ENCODE data around the gene ACBD4. TPM values are rescaled to one million over a fixed set of nuclear protein-coding genes. Genes with fewer than 3 reads are reported as not detected.

ACBD4 gene
- total RNA-seq, 2 experiments from 2014 or later: 12.4 to 12.6 TPM

- Mint-ChIP-seq H3K27ac (no peak overlapping the region), H3K36me3 (ENCODE audit: low read depth) (no peaks in the 10 kb centered on the region), H3K4me3 (no peak overlapping the region), H3K4me1 (ENCODE audit: low read depth) (no peaks in the 10 kb centered on the region), H3K9me3 (no peaks in the 10 kb centered on the region), H3K27me3 (peaks cover 4% of the 10 kb centered on the region)
- ChIA-PET POLR2A (interaction anchor here (1.2 to 1.8 kb wide), 2 partner anchors 9 to 13 kb away, joined by 3 to 4 read pairs; no protein-coding TSS in a partner anchor), CTCF (interaction anchor here (2.9 to 3.4 kb wide), 2 partner anchors 18 kb away, joined by 15 to 24 read pairs; partner anchors contain the start of gene ACBD4)
- intact Hi-C loops (cut with micrococcal nuclease): no loop called here
- TF ChIP-seq, protein P1, sequence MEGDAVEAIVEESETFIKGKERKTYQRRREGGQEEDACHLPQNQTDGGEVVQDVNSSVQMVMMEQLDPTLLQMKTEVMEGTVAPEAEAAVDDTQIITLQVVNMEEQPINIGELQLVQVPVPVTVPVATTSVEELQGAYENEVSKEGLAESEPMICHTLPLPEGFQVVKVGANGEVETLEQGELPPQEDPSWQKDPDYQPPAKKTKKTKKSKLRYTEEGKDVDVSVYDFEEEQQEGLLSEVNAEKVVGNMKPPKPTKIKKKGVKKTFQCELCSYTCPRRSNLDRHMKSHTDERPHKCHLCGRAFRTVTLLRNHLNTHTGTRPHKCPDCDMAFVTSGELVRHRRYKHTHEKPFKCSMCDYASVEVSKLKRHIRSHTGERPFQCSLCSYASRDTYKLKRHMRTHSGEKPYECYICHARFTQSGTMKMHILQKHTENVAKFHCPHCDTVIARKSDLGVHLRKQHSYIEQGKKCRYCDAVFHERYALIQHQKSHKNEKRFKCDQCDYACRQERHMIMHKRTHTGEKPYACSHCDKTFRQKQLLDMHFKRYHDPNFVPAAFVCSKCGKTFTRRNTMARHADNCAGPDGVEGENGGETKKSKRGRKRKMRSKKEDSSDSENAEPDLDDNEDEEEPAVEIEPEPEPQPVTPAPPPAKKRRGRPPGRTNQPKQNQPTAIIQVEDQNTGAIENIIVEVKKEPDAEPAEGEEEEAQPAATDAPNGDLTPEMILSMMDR (IDR thresholded peaks at IDR 0.05): no peak
- ATAC-seq: no peak
- DNase-seq: no peak
Measured at GRCh38 chr17:45117334-45117733, 18.2 kb upstream of the ACBD4 start.

- intact Hi-C loops (cut with micrococcal nuclease): no loop called here
- Mint-ChIP-seq H3K27me3 (peaks cover 4% of the 10 kb centered on the region), H3K4me3 (no peak overlapping the region), H3K27ac (no peak overlapping the region), H3K4me1 (ENCODE audit: low read depth) (no peaks in the 10 kb centered on the region), H3K36me3 (ENCODE audit: low read depth) (no peaks in the 10 kb centered on the region), H3K9me3 (no peaks in the 10 kb centered on the region)
- DNase-seq (no peak), ATAC-seq (no peak)
- ChIA-PET POLR2A (interaction anchor here (1.2 kb wide), 1 partner anchor 10 kb away, joined by 3 read pairs; no protein-coding TSS in a partner anchor), CTCF (interaction anchor here (0.9 to 3.4 kb wide), 4 partner anchors 17 to 98 kb away, joined by 3 to 24 read pairs (median 10); partner anchors contain the start of gene ACBD4)
- TF ChIP-seq, protein P1 (IDR thresholded peaks at IDR 0.05): no peak
Measured at GRCh38 chr17:45117848-45118646, 17.4 kb upstream of the ACBD4 start.

GRCh38 chr17:45118691-45119090 is 16.8 kb upstream of the ACBD4 start:
- Mint-ChIP-seq H3K9me3 (no peaks in the 10 kb centered on the region), H3K27me3 (peaks cover 4% of the 10 kb centered on the region), H3K4me3 (no peak overlapping the region), H3K4me1 (ENCODE audit: low read depth) (no peaks in the 10 kb centered on the region), H3K36me3 (ENCODE audit: low read depth) (no peaks in the 10 kb centered on the region), H3K27ac (no peak overlapping the region)
- ChIA-PET CTCF (interaction anchor here (0.9 to 3.4 kb wide), 4 partner anchors 17 to 99 kb away, joined by 3 to 24 read pairs (median 10); partner anchors contain the start of gene ACBD4), POLR2A (no interaction called here)
- intact Hi-C loops (cut with micrococcal nuclease): no loop called here
- no peak for ATAC-seq
- no peak for DNase-seq
- TF ChIP-seq, protein P1 (IDR thresholded peaks at IDR 0.05): no peak

- Mint-ChIP-seq H3K27ac (no peak overlapping the region), H3K9me3 (no peaks in the 10 kb centered on the region), H3K36me3 (ENCODE audit: low read depth) (no peaks in the 10 kb centered on the region), H3K4me1 (ENCODE audit: low read depth) (no peaks in the 10 kb centered on the region), H3K27me3 (peaks cover 4% of the 10 kb centered on the region), H3K4me3 (no peak overlapping the region)
- DNase-seq: no peak
- ATAC-seq: no peak
- CTCF ChIA-PET: interaction anchor here (3.4 kb wide), 1 partner anchor 15 kb away, joined by 24 read pairs; the partner anchor contains the start of gene ACBD4
- intact Hi-C loops (cut with micrococcal nuclease): no loop called here
- TF ChIP-seq, protein P1 (IDR thresholded peaks at IDR 0.05): no peak
- POLR2A ChIA-PET: interaction anchor here (0.8 kb wide), 1 partner anchor 344 kb away, joined by 3 read pairs; no protein-coding TSS in a partner anchor
Measured at GRCh38 chr17:45119964-45120363, 15.5 kb upstream of the ACBD4 start.

DNA sequence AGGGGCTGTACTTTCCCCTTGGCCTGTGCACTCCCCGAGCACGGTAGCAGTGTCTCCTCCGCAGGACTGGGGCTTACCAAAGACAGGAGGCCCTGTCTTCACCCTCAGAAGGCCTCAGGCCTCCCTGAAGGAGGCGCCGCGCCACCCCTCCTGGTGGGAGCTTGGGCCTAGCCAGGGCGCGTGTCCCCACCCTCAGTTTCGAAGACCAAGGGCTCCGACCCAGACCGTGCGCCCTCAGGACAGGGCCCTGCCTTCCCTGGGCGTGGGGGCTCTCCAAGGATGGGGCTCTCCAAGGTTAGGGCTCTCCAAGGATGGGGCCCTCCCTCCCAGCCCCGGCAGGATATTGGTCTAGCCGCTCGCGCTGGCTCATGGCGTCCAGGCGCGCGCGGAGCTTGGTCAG is 14.9 kb upstream of the ACBD4 start:
- ChIA-PET CTCF (interaction anchor here (0.6 to 0.9 kb wide), 2 partner anchors 15 to 21 kb away, joined by 3 read pairs; partner anchors contain the start of gene ACBD4), POLR2A (no interaction called here)
- Mint-ChIP-seq H3K36me3 (ENCODE audit: low read depth) (no peaks in the 10 kb centered on the region), H3K27me3 (peaks cover 4% of the 10 kb centered on the region), H3K4me1 (ENCODE audit: low read depth) (no peaks in the 10 kb centered on the region), H3K27ac (no peak overlapping the region), H3K9me3 (no peaks in the 10 kb centered on the region), H3K4me3 (no peak overlapping the region)
- intact Hi-C loops (cut with micrococcal nuclease): no loop called here
- DNase-seq (no peak), ATAC-seq (no peak)
- TF ChIP-seq, protein P1 (IDR thresholded peaks at IDR 0.05): no peak

Data from activated CD8-positive, alpha-beta T cell treated with anti-CD3 and anti-CD28 coated beads for 36 hours (primary cell).